Thyroid gland (tissue), 4 donors: ENCODE data around the gene MPG. TPM values are rescaled to one million over a fixed set of nuclear protein-coding genes. Genes with fewer than 3 reads are reported as not detected.

Experiments used
- DNase-seq, 2 donors: peaks; one replicate each; pipeline ENCODE4 v3.0.0-alpha.2; 2019
- H3K27ac ChIP-seq, 3 donors: fragments of 200-600 bp; sonication (generic); 1 replicate in 2 of 3; 2 replicates in 1 of 3; pipeline ENCODE4 v1.5.1; 2016 to 2019; ENCODE audit warnings: mild to moderate bottlenecking in 1 of 3, moderate library complexity in 1 of 3
- H3K27me3 ChIP-seq: fragments of 200-600 bp; sonication (generic); one replicate; pipeline ENCODE4 v1.5.1; 2019
- H3K36me3 ChIP-seq, 2 donors: fragments of 200-600 bp; sonication (generic); one replicate each; pipeline ENCODE4 v1.5.1; 2016 to 2019
- H3K4me1 ChIP-seq, 2 donors: fragments of 200-600 bp; sonication (generic); one replicate each; pipeline ENCODE4 v1.5.1; 2017 to 2019
- H3K4me3 ChIP-seq, 3 donors: fragments of 200-600 bp; sonication (generic); replicated peaks in 1 of 3; 1 replicate in 2 of 3; 2 replicates in 1 of 3; pipeline ENCODE4 v1.5.1; 2016; ENCODE audit warnings: mild to moderate bottlenecking in 1 of 3
- H3K9me3 ChIP-seq: fragments of 200-600 bp; sonication (generic); one replicate; pipeline ENCODE4 v1.5.1; 2017
- POLR2A ChIP-seq, 2 donors: fragments of 450-650 bp; IDR thresholded peaks; one replicate each; pipeline ENCODE4 v1.6.1; 2017; ENCODE audit warnings: antibody characterized with exemption in 2 of 2, mild to moderate bottlenecking in 2 of 2, moderate library complexity in 1 of 2
- WGBS, 2 donors: methylation state at CpG; one replicate each; pipeline ENCODE4 v1.1.5; 2017; 5-methylcytosine and 5-hydroxymethylcytosine counted together
- intact Hi-C: fragments of 100-400 bp; cut with DNase I; formaldehyde crosslinking; loops from one replicate; pipeline ENCODE4 v1.15.1; 2023
- total RNA-seq, 4 donors: library from RNA; depleted of rRNA; stranded (reverse); fragments of >200 nt; gene quantifications; one replicate each; pipeline ENCODE4 v1.2.3, GENCODE V29; 2016
- TF ChIP-seq, protein P1 (sequence below), 6 experiments: fragments of 200-600 bp in 3 of 6; fragments of 450-650 bp in 3 of 6; sonication (generic) in 3 of 6; IDR thresholded peaks; one replicate each; pipeline ENCODE4 v1.5.1; 2016 to 2019; ENCODE audit warnings: antibody characterized with exemption in 6 of 6, mild to moderate bottlenecking in 2 of 6, inconsistent platforms in 1 of 6, moderate library complexity in 1 of 6

MPG gene
- total RNA-seq, 4 donors from 2014 or later = 75.8 to 150 (median 104) TPM

DNA sequence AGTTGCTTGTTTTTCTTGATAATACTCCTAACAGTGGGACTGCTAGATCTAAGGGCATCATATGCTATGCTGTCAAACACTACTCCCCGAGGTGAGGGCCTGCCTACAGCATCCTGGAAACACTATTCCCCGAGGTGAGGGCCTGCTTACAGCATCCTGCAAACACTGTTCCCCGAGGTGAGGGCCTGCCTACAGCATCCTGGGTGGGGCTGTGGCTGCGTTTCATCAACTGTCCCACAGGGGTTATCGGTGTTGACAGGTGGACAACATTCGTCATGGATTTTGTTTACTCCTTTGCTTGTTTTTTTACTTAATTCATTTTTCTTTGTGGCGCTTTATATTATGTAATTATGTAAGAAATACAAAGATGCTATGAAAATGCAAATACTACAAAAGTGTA, 38.0 kb downstream of the MPG start:
- intact Hi-C loops = no loop called here

DNA sequence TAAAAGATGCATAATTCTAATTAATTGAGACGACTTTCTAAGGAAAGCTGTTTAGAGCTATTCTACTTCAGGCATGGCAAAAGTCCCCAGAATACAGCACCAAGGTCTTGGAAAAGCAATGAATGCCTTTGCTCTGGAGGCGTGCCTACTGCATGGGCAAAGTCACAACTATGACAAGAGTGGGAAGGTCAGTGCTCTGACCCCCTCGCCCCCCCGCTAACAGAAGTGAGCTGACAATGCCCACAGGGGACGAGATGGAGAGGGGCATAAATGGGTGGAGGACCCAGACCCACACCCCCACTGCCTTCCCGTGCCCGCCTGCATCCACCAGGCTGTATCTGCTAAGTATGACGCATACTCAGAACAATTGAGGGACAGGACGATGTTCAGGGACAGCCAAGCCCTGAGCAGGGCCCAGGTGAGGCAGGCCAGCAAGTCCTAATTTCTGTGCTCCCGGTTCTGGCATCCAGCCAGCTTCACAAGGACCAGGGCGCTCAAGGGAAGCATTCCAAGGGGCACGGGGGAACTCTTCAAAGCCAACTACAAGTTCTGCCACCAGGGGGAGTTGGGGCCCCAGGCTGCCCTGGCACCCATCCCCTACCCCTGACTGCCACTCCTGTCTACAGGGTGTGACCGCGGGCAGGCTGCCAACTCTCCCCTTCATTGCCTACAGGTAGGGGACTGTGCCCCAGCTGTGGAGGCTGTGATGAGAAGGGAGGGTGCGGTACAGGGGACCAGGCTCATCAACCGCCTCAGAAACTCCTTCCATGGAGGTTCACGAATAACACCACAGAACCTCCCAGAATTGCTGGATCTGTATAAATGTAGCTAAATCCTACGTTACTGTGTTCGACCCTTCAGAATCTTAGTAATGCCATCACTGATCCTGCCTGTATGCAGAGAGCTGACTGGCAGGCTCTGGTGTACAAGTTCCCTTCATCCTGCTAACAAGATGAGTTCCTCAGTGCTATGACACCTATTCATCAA, 39.6 kb downstream of the MPG start:
- peak; percentile 93 to 94 for DNase-seq
- Histone ChIP-seq H3K4me3 (no peak overlapping the region), H3K4me1 (peaks cover 3 to 17% of the 10 kb centered on the region in 2 donors), H3K27ac (no peak overlapping the region), H3K36me3 (no peaks in the 10 kb centered on the region), H3K9me3 (no peaks in the 10 kb centered on the region), H3K27me3 (no peaks in the 10 kb centered on the region)
- no peak for TF ChIP-seq POLR2A (IDR thresholded peaks at IDR 0.05)
- TF ChIP-seq, protein P1, sequence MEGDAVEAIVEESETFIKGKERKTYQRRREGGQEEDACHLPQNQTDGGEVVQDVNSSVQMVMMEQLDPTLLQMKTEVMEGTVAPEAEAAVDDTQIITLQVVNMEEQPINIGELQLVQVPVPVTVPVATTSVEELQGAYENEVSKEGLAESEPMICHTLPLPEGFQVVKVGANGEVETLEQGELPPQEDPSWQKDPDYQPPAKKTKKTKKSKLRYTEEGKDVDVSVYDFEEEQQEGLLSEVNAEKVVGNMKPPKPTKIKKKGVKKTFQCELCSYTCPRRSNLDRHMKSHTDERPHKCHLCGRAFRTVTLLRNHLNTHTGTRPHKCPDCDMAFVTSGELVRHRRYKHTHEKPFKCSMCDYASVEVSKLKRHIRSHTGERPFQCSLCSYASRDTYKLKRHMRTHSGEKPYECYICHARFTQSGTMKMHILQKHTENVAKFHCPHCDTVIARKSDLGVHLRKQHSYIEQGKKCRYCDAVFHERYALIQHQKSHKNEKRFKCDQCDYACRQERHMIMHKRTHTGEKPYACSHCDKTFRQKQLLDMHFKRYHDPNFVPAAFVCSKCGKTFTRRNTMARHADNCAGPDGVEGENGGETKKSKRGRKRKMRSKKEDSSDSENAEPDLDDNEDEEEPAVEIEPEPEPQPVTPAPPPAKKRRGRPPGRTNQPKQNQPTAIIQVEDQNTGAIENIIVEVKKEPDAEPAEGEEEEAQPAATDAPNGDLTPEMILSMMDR (IDR thresholded peaks at IDR 0.05) = peak; percentile 49 to 84 (median 81)
- 41% methylated on average over 19 of the region's 19 CpGs for WGBS, 2 donors
- intact Hi-C loops = no loop called here

More for the DNA sequence above, 38.0 kb downstream of the MPG start:
- no peak overlapping the region for H3K27ac ChIP-seq
- peaks cover 0 to 10% of the 10 kb centered on the region in 2 donors for H3K36me3 ChIP-seq
- no peaks in the 10 kb centered on the region for H3K27me3 ChIP-seq
- TF ChIP-seq, protein P1 (IDR thresholded peaks at IDR 0.05) = no peak
- no peak for DNase-seq
- no peak overlapping the region for H3K4me3 ChIP-seq
- H3K9me3 ChIP-seq = no peaks in the 10 kb centered on the region
- H3K4me1 ChIP-seq = peaks cover 3 to 17% of the 10 kb centered on the region in 2 donors
- 83 to 84% methylated on average over 7 of the region's 7 CpGs for WGBS, 2 donors

DNA sequence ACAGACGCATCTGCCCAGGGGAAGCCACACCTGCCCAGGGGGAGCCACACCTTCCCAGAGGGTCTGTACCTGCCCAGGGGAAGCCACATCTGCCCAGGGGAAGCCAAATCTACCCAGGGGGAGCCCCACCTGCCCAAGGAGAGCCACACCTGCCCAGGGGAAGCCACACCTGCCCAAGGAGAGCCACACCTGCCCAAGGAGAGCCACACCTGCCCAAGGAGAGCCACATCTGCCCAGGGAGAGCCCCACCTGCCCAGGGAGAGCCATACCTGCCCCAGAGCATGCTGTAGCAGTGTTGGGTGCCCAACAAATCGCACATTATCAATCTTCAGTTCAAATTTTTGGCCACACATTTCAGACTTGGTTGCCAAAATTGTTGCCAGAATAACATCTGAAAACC, 40.8 kb downstream of the MPG start:
- TF ChIP-seq, protein P1 (IDR thresholded peaks at IDR 0.05) = no peak
- TF ChIP-seq POLR2A (IDR thresholded peaks at IDR 0.05) = no peak
- H3K4me1 ChIP-seq = peaks cover 3 to 12% of the 10 kb centered on the region in 2 donors
- intact Hi-C loops = no loop called here
- no peaks in the 10 kb centered on the region for H3K27me3 ChIP-seq
- no peak overlapping the region for H3K27ac ChIP-seq
- H3K4me3 ChIP-seq = no peak overlapping the region
- H3K9me3 ChIP-seq = no peaks in the 10 kb centered on the region
- no peak for DNase-seq
- whole genome bisulfite sequencing, 2 donors = 95 to 97% methylated on average over 1 to 2 of the region's 2 CpGs
- no peaks in the 10 kb centered on the region for H3K36me3 ChIP-seq

DNA sequence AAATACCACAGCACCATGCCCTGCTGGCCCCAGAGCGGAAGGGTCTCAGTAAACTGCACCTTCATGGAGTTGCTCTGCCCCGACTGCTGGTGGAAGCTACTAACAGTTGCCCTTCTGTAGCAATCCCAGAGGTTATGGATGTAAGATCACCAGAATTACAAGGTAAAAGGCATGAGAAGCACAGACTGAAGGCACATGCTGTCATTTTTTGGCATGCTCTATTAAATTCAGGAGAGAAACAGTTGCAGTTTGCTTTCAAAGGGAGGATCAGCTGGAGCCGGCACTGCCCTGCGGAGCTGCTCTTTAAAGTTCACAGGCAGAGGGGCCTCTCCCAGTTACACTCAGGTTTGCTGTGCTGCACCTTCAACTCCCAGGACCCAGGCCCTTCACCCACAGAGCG, 41.3 kb downstream of the MPG start:
- Histone ChIP-seq H3K36me3 (no peaks in the 10 kb centered on the region), H3K4me3 (no peak overlapping the region), H3K9me3 (no peaks in the 10 kb centered on the region), H3K27ac (no peak overlapping the region), H3K4me1 (peaks cover 3 to 12% of the 10 kb centered on the region in 2 donors), H3K27me3 (no peaks in the 10 kb centered on the region)
- DNase-seq = no peak
- TF ChIP-seq, protein P1 (IDR thresholded peaks at IDR 0.05) = no peak
- TF ChIP-seq POLR2A (IDR thresholded peaks at IDR 0.05) = no peak
- intact Hi-C loops = no loop called here
- 88 to 96% methylated on average over 5 of the region's 5 CpGs for WGBS, 2 donors
